CMK (cell line): ENCODE measurements around the gene SURF1.
"Not testable (repeated sequence)": the region's sequence is repeated elsewhere in the genome, so short reads cannot be mapped to it uniquely, and the experiment has no call there.

ENCODE experiments used
- DNase-seq: peaks from one replicate; pipeline ENCODE4 v3.0.0-alpha.2; 2010; ENCODE audit warnings: low read depth

SURF1 gene

DNA sequence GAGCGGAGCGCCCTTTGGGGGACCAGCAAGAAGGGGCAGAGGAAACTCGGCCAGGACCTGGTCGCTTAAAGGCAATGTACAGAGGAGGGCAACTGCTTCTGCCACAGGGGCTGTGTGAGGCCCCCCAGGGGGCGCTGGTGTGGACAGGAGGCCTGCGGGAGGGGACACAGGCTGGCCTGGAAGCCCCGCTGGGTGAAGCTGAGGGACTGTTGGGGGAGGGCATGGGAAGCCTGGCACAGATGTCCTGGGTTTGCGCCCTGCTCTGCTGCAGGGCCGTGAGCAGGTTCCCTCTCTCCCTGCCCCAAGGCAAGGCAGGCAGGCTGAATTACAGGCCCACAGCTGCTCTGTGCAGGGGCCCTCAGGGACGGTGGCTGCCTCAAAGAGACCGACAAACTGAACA is 13.7 kb downstream of the SURF1 start:
- DNase-seq = no peak

DNA sequence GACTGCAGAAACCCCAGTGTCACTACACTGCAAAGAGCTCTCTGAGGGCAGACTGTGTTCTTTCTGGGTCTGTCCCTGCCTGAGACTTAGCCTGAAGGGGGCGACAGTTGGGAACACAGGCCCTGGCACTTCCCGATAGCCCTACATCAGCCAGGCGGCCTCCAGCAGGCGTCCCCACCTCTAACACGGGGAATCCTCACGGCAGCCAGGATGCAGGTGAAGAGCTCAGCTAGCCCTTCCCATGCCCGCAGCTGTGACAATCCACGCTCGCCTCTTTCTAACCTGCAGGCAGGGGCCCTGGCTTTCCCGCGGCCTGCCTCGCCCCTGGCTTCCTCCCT is 14.2 kb downstream of the SURF1 start:
- no peak for DNase-seq

DNA sequence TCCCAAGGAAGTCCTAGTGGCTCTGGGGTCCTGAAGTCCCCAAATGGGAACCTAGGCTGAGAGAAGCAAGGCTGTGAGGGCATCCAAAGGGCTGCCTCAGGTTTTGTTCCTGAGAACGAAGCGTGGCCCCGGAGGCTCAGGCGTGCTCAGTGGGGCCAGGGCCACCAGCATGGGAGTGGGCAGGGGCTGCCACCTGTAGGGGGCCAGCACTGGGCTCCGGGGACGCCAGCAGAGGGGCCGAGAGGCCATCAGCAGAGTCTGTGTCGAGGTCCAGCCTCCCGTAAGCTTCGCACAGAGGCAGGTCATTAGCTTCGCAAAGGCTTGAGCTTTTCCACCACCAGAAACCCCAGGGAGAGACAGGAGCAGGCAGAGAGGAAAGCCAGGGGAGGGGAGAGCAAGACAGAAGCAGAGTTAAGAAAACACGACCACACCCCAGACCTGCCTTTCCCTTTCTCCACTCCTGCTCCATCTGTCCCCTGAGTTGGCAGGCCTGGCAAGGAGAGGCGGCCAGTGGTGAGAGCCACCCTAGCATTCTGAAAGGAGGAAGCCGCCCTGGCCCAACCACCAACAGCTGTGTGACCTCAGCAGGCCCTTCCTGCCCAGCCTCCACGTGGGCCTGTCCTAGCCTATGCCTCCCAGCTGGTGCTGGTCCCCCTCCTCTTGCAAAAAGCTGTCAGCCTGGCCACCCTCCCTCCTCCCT is 14.8 kb downstream of the SURF1 start:
- DNase-seq = no peak

DNA sequence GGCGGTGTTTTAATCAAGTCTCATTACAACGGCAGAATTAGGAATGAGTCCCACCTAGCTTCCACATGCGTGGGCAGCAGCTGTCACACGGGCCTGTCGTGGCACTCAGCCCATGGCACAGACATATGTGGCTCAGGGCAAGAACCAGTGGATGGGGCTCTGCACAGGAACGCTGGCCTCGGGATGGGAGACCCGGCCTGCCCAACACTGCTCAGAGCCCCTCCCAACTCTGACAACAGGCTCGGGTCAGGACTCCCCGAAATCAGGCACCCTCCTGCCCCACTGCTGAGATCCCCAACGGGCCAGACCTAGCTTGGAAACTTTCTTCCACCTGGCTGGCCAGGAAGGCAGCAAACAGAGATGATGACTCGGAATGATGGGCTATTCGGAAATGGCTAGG is 15.4 kb downstream of the SURF1 start:
- no peak for DNase-seq

DNA sequence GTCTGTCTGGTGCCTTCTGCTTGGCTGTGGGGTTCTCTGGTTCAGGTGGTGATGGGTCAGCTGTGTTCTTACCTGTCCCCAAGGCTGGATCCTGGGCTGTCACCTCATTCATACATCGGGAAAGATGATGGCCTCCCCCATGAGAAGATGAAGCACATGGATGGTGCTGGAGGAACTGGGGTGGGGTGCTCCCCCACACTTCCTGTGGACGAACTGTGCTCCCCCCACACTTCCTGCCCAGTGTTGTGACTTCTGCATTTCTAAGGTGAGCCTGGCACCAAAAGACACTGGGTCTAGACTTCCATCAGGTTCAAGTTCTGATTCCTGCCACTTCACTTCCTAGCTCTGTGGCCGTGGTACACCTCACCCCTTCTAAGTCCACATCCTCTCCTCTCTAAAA is 16.0 kb downstream of the SURF1 start:
- DNase-seq = no peak

DNA sequence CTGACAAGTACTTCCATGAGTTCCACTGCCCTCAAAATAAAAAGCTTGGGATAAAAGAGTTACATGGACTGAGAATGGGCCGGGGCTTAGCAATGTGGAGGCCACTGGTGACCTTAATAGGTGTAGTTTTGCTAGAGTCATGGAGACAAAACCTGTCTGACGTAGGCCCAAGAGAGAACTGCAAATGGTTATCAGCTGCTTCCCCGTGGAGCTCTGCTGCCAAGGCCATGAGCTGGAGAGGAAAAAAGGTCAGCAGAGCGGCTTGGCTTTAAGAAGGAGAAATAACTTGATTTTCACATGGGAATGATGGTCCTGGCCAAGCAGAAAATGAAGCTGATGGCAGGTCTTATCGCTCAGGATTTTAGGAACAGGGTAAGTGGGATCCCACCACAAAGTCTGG is 16.6 kb downstream of the SURF1 start:
- DNase-seq = no peak

DNA sequence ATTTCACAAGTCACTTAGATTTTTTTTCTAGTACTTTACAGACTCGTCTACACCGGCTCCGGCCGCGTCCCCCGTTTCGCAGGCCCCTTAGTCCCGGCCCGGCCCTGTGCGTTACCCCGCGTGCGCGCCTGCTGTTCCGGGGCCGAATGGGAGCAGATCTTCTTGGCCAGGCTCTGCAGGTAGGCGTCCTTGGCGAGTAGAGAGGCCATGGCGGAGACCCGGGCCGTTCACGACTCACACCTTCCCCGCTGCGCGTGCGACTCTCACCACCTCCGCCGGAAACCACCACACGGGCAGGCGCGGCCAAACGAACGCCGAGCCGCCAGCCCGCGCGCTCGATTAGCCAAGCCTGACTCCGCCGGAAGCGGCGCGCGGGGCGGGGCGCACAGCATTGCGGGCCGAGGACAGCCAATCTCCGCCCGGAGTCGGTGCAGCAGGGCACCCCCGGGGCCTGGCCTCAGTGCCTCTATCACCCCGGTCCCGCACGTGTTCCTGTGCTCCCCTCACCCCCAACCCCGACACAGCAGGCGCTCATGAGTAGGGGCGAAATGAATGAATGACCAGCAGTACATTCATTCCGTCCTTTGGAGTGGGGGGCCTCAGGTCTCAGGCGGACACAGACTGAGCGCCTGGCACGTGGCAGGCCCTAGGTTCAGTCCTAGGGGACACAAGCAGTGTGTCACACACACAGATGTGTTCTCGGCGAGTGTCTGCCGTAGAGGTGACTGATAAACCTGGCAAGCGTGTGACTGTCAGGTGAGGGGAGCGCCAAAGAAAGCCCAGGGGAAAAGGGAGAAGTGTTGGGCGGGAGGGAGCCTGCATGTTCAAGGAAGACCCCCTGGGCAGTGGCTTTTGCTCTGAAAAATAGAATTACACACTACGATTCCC is 20.1 kb downstream of the SURF1 start, which contains the start of gene SURF6:
Gene SURF6, minus strand, starts transcription at position 265 of the 888 bp plus-strand sequence. Its CDS starts 56 bp downstream, at position 209.
- DNase-seq = no peak

DNA sequence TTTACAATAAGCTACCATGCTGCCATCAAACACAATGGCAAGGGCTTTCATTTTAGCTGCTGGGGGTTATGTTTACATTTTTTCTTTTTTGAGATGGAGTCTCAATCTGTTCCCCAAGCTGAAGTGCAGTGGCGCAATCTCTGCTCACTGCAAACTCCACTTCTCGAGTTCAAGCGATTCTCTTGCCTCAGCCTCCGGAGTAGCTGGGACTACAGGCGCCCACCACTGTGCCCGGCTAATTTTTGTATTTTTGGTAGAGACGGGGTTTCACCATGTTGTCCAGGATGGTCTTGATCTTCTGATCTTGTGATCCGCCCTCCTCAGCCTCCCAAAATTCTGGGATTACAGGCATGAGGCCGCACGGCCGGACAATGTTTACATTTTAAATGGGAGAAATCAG is 21.4 kb downstream of the SURF1 start:
- DNase-seq = not testable (repeated sequence)

DNA sequence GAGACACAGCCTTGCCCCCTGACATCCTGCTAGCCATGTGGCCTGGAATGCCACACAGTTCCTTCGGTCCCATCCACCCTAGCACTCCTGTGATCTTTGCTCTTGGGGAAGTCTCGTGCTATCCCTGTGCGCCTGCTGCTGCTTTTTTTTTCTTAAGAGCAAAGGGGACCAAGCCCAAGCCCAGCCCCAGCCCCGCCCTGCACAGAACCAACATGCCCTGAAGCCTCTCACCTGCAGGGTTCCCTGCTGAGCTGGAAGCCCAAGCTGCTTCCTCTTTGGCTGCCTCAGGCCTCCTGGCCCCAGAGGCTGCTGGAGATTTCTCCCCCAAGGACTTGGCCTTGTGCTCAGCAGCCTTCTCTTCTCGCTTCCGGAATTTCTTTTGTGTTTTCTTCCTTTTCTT is 22.1 kb downstream of the SURF1 start:
- no peak for DNase-seq

DNA sequence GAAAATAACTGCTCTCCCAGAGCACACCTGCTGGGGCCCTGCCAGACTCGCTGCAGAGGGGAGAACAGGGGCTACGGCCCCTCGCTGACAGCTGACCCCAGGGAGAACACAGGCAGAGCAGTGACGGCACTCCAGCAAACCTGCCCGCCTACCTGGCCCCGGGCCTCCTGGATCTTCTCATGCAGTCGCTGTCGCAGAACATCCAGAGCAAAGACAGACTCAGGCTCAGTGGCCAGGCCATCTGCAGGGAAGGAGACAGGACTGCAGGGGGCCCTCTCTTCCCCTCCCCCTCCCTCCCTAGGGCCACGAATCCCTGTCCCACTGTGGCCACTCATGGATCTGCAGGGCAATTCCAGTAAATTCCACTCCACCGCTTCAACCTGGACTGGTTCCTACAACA is 22.7 kb downstream of the SURF1 start:
- no peak for DNase-seq

DNA sequence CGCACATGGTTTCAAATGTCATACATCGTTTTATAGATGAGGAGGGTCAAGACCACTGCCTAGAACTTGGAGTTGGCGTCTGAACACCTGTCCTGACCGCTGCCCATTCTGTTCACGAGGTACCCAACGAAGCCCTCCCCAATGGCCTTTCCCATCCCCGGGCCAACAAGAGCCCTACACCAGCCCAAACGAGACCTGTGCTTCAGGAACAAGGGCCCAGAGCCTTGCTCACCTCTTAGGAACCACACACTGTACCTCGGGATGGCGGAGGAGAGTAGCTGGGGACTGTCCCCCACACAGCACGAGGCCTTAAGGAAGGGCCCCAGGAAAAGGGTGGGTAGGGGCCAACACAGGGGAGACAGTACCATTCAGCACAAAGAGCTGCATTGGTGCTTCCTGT is 23.3 kb downstream of the SURF1 start:
- no peak for DNase-seq

DNA sequence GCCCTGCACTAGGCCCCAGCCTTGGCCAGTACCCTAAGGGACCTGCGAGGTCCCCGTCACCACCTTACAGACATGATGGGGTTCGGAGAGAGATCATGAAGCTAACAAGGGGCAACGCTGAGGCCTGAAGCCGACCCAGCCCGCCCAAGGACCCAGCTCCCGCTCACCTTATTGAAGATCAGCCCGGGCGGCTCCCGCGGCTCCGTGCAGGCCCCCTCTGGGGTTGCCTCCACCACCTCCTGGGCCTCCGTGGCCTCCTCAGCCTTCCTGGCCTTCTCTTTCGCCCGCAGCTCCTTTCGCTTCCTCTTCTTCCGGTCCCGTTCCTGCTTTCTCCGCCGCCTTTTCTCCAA is 23.9 kb downstream of the SURF1 start:
- DNase-seq = no peak

DNA sequence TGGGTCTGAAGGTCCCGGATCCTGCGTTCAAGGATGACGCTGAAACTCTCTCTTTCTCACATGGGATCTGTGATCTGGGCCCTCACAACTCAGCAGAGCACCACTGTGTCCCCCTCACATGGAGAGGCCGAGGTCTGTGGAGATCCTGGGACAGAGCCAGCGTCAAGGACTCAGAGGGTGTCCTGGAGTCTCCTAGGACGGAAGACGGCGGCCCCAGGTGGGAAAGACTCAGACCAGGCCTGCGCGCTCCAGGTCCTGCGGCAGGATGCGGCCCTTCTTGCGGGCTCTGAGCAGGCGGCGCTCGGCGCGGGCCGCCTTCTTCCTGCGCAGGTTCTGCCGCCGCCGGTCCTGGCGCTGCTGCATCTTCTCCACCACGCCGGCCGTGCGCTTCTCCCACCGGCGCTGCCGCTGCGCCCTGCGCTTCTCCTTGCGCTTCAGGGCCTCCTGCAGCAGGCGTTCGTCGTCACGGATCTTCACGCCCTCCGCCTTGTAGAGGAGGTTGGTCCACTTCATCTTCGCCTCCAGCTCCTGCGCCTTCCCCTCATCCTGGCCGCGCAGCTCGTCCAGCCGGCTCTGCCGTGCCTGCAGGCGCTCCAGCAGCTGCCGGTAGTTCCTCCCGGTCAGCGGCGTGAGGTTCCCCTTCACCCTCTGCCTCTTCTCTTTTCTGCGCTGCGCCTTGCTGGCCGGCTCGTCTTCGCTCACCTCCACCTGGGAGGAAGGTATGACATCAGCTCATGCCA is 24.5 kb downstream of the SURF1 start:
- DNase-seq = no peak

DNA sequence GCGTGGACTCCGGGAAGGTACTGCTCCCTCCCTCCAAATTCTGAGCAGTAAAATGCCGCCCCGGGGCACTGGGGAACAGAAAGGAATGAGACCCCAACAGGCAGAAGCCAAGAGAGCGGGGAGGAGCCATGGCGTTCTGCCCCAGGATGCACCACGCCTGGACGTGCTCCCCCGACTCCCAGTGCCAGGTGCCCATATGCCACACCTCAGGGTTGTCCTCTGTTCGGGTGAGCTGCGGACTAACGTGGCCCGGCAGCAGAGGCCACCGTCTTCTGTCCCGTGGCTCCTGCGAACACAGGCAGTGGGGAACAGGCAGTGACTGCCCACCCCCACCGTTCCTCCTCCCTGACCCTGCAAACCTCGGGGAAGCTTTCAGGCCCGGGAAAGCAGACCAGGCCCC is 25.1 kb downstream of the SURF1 start:
- no peak for DNase-seq

DNA sequence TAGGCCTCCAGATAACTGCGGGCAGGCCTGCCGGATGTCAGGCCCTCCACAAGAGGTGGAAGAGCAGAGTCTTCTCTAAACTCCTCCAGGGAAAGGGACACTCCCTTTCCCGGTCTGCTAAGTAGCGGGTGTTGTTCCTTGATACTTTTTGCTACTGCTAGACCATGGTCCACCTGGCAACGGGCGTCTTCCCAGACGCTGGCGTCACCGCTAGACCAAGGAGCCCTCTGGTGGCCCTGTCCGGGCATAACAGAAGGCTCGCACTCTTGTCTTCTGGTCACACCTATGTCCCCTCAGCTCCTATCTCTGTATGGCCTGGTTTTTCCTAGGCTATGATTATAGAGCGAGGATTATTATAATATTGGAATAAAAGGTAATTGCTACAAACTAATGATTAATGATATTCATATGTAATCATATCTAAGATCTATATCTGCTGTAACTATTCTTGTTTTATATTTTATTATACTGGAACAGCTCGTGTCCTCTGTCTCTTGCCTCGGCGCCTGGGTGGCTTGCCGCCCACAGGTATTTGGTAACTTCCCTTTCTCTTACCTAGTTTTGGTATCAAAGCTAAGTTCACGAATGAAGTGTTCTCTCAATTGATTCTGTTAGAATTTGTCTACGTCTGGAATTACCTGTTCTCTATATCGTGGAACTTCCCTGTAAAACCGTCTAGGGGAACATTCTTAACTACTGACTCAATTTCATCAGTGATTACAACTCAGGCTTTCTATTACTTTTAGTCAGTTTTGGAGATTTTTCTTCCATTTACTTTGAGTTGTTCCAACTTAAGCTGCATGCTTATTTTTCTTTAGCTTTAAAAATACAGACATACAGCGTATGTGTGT is 26.8 kb downstream of the SURF1 start:
- not testable (repeated sequence) for DNase-seq

DNA sequence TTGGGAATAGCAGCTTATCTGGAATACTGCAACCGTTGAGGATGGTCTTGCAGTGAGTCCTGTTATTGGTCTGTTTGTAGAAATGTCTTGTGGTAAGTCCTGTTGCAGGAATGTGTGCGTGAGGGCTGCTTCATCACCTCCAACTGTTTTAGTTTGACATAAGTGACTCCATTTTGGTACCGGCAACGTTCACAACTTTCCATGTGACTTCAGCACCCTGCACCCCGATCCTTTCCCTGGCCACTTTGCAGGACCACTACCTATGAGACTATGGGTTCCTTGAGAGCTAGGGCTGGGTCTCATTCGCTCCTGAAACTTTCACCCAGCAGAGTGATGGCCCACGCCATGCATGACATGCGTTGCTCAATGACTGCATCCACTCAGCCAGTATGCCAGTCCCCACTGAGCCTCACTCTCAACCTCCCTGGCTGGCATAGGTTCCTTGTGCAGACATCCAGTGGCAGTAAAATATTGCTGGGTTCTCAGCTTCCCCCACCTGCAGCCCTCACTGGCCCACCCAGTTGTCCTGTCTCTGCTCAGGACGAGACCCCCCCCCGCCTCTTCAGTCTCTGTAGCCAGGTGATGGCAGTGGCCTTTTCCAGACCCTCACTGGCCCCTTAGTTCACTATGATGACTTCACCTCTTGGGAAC is 28.3 kb downstream of the SURF1 start:
- DNase-seq = no peak

DNA sequence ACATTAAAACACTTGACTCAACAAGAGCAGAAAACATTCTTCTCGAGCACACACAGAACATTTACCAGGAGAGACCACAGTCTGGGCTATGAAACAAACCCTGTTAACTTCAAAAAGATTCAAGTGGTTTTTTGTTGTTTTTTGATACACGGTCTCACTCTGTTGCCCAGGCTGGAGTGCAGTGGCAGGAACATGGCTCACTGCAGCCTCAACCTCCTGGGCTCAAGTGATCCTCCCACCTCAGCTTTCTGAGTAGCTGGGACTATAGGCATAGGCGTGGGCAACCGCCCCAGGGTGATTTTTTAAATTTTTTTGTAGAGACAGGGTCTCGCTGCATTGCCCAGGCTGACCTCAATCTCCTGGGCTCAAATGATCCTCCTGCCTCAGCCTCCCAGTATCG is 29.3 kb downstream of the SURF1 start:
- not testable (repeated sequence) for DNase-seq

DNA sequence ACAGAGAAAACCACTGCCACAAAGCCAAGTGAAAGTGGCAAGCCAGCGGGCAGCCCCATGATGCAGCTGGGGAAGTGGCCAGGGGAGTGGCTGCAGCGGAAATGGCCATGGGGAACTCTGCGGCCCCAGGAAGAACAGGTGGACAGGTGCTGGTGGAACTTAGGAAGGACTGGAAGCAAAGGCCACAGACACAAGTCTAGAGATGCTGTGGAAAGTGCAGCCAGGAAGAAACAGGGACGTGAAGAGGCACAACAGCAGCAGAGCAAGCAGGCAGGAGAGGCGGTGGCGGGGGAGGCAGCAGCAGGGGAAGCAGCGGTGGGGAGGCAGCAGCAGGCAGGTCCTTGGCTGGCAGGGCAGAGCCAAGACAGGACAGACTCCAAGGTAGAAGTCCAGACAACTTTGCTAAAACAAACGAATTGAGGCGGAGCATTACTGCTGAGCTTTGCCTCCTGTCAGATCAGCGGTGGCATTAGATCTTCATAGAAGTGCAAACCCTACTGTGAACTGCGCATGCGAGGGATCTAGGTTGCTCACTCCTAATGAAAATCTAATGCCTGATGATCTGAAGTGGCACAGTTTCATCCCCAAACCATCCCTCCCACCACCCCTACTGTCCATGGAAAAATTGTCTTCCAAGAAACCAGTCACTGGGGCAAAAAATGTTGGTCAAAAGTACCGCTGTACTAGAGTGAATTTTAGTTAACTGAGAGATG is 32.1 kb downstream of the SURF1 start:
- no peak for DNase-seq

DNA sequence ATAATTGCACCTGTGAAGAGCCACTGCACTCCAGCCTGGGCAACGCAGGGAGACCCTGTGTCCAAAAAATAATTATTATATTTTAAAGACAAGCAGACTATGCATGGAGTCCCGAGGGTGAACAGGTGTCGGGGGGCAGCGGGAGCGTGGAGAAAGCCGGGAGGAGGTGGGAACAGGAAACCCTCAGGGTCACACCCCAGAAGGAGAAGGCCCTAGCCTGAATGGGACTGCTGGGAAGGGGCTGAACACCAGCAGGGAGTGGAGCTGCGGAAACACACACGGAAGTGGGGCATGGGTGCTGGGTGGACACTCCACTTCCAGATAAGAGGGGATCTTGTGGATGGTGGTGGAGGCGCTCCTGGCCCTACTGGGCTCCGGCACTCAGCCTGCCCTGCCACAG is 33.1 kb downstream of the SURF1 start:
- no peak for DNase-seq

DNA sequence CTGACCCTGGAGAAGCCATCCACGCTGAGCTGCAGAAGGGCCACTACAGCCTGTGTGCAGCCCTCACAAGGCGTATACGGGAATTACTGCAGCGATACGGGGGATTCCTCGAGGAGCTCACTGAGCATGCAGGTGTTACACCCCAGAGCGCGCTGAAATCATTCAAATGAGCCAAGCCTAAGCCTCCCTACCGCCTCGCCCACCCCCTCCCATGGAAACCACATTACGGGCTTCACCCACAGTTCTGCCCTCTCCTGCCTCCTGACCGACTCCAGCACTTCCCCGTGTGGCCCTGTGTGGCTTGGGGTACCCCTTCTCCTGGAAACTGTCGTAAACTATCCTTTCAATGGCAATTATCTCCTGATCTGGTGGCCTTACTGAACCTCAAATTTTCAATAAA is 33.6 kb downstream of the SURF1 start:
- DNase-seq = no peak

DNA sequence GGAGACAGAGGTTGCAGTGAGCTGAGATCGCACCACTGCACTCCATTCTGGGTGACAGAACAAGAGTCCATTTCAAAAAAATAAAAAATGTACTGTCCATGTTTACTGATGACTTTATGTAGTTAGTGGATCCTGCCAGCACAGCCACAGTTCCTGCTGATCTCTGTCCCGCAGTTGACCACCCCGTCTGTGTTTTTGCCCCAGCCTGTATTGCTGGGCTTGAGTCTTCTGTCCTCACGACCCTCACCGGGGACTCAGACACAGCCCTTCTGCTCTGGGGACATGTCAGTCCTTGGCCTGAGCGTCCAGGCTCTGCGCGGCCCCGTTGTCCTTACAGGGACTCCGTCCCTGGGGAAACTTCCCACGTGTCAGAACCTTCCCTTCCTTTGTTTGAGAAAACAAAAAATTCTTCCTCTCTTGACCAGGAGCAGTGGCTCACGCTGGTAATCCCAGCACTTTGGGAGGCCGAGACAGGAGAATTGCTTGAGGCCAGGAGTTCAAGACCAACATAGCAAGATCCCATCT is 34.8 kb downstream of the SURF1 start:
- no peak for DNase-seq
